HG03460 (cell line): ENCODE data around the gene AHI1.
"Not testable (repeated sequence)": the region's sequence is repeated elsewhere in the genome, so short reads cannot be mapped to it uniquely, and the experiment has no call there.

Source experiments
- ATAC-seq: cut with Tn5 transposase; IDR thresholded peaks from one replicate; pipeline ENCODE4 v1.9.1; 2021; ENCODE audit not compliant: unreplicated experiment

AHI1 gene

GRCh38 chr6:135506270-135506997, 8.9 kb upstream of the AHI1 start:
- ATAC-seq: peak; percentile 92

GRCh38 chr6:135505648-135506047, 8.1 kb upstream of the AHI1 start:
- no peak for ATAC-seq

DNA sequence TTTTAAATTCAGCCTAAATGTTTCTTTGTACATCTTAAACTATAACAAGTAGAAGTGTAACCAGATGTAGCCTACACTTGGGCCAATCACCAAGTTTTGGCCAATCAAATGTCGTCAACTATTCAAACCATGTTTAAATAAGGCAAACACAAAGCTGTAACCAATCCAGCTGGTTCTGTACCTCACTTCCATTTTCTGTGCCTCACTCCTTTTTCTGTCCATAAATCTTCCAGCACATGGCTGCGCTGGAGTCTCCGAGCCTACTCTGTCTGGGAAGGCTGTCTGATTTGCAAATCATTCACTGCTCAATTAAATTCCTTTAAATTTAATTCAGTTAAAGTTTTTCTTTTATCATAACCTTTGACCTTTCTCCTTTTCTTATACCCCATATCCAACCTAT, 7.7 kb upstream of the AHI1 start:
- ATAC-seq: no peak

DNA sequence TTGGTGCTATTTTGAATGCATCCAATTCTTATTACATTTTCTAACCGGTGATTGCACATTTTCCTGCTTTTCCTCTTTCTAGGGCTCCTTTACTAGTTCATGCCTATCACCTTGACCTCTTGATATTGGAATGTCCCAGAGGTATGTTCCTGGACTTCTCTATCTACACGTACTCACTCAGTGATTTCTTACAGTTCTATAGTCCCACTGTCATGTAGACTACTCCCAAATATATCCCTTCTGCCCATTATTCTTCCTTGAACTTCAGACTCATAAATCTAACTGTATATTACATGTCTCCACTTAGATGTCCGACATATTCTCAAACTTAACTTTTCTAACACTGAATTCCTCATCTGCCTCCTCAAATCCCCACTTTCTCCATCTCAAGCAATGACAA, 7.2 kb upstream of the AHI1 start:
- no peak for ATAC-seq

- ATAC-seq: no peak
These were observed 6.3 kb upstream of the AHI1 start for GRCh38 chr6:135503703-135504475.

DNA sequence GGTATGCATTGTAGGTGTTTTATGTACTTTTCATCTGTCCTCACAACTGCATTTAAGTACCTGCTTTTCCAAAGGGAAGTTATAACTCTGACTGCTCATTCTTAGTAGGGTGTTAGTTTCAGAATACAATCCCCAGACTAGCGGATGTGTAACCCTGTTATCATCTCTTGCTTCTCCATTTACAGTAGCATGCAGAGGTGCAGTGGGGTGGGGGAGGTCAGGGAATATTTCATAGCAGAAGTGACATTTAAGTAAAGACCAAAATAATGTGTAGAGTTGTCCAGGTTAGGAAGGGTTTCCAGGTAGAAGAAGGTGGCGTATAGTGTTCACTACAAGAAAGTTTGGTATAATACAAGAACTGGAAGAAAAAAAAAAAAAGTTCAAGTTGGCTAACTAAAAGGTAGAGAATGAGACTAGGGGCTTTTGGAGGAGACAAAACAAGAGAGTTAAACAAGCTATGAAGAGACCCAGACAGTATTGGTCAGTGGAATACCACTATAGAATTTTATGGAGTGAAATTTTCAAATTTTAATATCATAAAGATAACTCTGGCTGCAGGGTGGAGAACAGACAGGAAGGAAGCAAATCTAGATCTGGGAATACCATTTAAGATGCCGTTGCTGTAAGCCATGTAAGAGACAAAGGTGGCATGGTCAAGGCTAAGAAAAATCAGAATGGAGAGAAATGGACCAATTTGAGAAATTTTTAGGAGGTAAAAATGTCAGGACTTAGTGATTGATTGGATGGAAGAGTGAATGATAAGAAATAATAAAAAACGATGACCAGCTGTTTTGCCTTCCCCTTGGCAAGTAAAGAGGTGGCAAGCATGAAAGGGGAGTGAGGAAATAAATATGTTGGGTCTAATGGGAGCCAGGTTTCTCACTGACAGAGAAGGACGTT, 2.2 kb upstream of the AHI1 start:
- no peak for ATAC-seq

GRCh38 chr6:135498185-135498841, 773 bp upstream of the AHI1 start:
- peak; percentile 33 for ATAC-seq

- ATAC-seq: no peak
These were observed 634 bp downstream of the AHI1 start for GRCh38 chr6:135496800-135497411.

- no peak for ATAC-seq
These were observed 4.2 kb downstream of the AHI1 start for GRCh38 chr6:135493218-135493961.

DNA sequence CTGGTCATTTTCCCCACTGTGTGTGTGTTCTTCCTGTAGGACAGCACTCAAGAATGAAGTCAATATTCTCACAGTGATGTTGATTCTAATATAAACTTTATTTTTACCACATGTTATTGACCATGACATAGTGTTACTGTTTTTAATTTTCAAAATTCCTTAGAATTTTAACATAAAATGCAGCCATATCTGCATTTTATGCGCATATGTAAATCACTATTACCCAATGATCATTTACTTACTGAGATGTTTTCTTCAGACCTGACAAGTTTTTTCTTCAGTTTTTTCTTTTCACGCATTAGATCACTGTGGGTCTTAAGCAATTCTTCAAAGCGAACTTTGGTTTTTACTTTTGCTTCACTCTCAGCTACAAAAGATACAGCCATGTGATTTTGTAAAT, 7.2 kb downstream of the AHI1 start:
- no peak for ATAC-seq

DNA sequence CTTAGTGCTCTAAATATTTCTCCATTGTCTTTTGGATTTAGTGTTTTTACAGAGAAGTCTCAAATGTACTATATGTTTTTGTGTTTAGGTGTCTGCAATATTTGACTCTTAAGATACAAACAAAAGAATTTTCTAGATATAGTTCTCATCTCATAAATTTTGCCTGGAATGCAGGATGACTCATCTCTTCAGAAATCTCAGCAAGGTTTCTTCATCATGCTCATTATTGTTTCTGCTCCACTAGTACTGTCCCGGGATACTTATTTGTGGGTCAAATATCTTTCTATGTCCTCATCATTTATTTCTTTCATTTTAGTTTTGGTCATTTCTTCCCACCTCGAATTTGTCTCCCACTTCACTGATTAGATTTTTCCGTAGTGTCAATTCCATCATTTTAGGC, 9.5 kb downstream of the AHI1 start:
- no peak for ATAC-seq

GRCh38 chr6:135483903-135484302, 13.6 kb downstream of the AHI1 start:
- not testable (repeated sequence) for ATAC-seq

DNA sequence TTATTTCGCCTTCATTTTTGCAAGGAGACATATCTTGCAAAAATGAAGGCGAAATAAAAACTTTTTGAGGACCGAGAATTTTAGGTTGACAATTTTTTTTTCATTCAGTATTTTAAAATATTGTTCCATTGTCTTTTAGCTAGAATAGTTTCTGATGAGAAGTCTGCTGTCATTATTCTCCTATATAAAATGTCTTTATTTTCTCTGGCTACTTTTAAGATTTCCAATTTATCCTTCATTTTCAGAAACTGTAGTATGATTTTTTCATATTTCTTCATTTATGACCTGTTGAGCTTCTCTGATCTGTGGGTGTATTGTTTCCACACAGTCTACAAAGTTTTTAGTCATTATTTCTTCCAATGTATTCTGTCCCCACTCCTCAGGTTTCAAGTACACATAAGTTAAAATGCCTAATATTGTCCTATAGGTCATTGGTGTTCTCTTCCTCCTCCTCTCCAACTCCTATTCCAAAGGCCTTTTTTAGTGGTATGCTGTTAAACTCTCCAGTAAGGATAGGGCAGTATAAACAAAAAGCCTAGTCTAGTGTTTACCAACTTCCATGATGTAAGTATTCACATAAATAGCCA, 15.7 kb downstream of the AHI1 start:
- ATAC-seq: no peak

DNA sequence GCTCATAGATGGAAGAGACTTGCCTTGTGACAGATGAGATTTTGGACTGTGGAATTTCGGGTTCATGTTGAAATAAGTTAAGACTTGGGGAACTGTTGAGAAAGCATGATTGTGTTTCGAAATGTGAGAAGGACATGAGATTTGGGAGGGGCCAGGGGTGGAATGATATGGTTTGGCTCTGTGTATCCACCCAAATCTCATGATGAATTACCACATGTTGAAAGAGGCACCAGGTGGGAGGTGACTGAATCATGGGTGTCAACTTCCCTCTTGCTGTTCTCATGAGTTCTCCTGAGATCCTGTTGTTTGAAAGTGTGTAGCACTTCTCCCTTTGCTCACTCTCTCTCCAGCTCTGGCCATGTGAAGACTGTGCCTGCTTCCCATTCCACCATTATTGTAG, 17.9 kb downstream of the AHI1 start:
- no peak for ATAC-seq

DNA sequence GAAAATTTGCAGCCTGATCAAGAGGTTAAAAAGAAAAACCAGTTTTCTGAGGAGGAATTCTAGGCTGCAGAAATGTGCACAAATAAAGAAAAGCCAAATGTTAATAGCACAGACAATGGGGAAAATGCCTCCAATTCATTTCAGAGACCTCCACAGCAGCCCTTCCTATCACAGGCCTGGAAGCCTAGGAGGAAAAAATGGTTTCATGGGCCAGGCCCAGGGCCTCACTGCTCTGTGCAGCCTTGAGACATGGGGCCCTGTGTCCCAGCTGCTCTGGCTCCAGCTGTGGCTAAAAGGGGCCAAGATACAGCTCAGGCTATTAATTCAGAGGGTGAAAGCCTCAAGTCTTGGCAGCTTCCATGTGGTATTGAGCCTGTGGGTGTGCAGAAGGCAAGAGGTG, 18.9 kb downstream of the AHI1 start:
- no peak for ATAC-seq

DNA sequence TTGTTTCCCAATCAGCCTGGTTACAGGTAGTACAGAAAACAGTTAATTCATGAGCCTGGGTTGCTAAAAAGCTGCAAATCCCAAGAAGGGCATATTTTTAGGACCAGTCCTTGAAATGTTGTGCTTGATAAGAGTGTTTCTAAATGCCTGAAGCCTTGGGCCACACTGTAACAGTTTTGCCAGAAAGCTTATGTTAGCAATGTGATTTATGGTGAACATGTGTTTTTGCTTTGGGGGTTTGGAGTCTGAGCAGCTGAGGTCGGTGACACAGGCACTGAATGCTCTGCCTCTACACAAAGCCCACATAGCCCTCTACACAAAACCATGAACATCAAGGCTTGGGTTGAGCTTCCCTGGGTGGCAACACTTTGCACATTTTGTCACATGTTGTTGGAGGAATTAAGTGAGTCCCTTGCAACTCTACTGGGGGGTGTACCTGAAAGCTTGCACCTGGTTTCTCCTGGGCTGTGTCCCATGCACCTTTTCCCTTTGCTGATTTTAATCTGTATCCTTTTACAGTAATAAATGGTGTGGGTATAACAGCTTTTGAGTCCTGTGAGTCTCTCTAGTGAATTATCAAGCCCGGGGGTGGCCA, 22.2 kb downstream of the AHI1 start:
- no peak for ATAC-seq

GRCh38 chr6:135474362-135474761, 23.2 kb downstream of the AHI1 start:
- no peak for ATAC-seq

DNA sequence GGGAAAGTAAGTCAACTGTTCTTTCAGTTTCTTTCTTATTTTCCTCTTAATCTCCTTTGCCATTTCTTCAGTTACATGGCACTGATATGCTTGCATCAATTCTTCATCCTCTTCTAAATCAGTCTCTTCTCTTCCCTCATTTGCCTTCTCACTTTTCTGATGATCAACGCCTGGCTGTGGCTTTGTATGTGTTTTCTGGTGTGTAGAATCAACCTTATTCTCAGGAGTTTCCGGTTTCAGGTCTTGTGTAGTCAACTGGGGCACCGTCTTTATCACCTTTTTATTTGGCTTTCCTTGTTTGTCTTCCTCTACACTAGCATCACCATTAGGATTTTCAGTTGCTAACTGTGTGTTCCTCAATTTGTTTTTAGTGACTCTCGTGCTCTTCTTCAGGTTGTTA, 31.6 kb downstream of the AHI1 start:
- no peak for ATAC-seq

GRCh38 chr6:135465307-135465706, 32.2 kb downstream of the AHI1 start:
- peak; percentile 78 for ATAC-seq
